Activated T-helper 2 cell treated with anti-CD3 and anti-CD28 coated beads, Interferon-gamma antibody, Interleukin-2, Interleukin-4, amounts not matched to agents 10 μg/mL and 5 μg/mL and 100 μg/mL, durations not matched to agents 14 hours and 24 hours and 36 hours (primary cell): Measurements from ENCODE around the gene REC8. TPM values are rescaled to one million over a fixed set of nuclear protein-coding genes. Genes with fewer than 3 reads are reported as not detected.
"Not testable (repeated sequence)": the region's sequence is repeated elsewhere in the genome, so short reads cannot be mapped to it uniquely, and the experiment has no call there.

Experiments used
- DNase-seq: peaks from one replicate; pipeline ENCODE4 v3.0.0; 2021; ENCODE audit warnings: low spot score
- H3K27ac Mint-ChIP-seq: one replicate; pipeline ENCODE4 v1.8.0; 2021; ENCODE audit warnings: mixed read lengths
- H3K27me3 Mint-ChIP-seq: one replicate; pipeline ENCODE4 v1.8.0; 2021; ENCODE audit warnings: low read depth, mixed read lengths
- H3K36me3 Mint-ChIP-seq: one replicate; pipeline ENCODE4 v1.8.0; 2021; ENCODE audit warnings: low read depth, mixed read lengths
- H3K4me1 Mint-ChIP-seq: one replicate; pipeline ENCODE4 v1.8.0; 2021; ENCODE audit warnings: low read depth, mixed read lengths
- H3K4me3 Mint-ChIP-seq: one replicate; pipeline ENCODE4 v1.8.0; 2021; ENCODE audit warnings: low read depth, mild to moderate bottlenecking, moderate library complexity, mixed read lengths
- H3K9me3 Mint-ChIP-seq: one replicate; pipeline ENCODE4 v1.8.0; 2021; ENCODE audit warnings: mixed read lengths
- intact Hi-C: fragments of 100-400 bp; cut with micrococcal nuclease; formaldehyde crosslinking; loops from one replicate; pipeline ENCODE4 v1.15.1; 2023
- total RNA-seq: library from RNA; stranded (reverse); gene quantifications from 2 replicates; pipeline ENCODE4 v1.2.3, GENCODE V29; 2022

The REC8 gene
- total RNA-seq, 1 donor from 2014 or later = 28.2 TPM

DNA sequence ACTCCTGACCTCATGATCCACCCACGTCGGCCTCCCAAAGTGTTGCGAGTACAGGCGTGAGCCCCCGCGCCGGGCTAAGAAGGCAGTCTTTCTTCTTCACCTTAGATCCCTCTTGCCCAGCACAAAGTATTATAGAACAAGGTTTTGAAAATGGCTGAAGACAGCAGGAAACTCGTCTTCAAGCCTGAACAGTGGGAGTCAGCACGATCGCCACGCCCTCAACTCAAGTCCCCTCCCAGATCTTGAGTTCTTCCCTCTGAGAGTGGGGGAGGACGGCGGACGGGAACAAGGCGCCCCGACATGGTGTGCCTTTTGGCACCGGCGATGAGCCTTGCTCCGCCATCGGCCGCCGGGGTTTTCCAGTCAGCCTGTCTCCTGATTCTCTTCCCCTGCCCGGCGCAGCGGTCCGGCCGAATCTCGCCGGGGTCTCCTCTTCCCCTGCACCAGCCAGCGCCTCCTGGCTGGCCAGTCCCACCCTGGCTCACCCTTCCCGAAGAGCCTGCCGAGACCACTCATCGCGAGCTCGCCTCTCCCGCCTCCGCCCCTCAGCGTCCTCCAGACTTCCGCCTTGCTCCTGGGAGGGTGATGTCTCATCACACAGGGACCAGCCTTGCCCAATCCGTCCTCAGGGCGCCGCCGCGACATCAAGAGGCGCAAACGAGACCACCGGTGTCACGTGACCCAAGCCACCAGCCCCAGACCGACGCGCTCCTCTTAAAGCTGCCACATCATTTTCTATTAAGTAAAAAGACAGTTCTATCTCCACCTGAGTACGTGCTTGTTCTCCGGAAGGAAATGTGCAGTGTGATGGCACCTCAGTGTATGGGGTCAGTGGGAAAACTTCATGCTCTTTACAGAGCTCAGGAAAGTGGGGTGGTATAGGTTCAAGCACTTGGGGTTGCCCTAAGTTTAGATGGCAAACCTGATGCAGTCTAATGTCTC is 41.3 kb downstream of the REC8 start, which contains the start of gene CHMP4A:
Gene CHMP4A (minus strand): TSS at position 565 of the 942 bp plus-strand sequence. CDS start 49 bp downstream, at position 516.
- Mint-ChIP-seq H3K4me1 (peaks cover 25% of the 10 kb centered on the region), H3K27me3 (no peaks in the 10 kb centered on the region), H3K27ac (peak within 1 kb of the TSS; percentile 98), H3K36me3 (peaks cover 58% of the 10 kb centered on the region), H3K9me3 (no peaks in the 10 kb centered on the region), H3K4me3 (peak within 1 kb of the TSS; percentile 95)
- DNase-seq = peak; percentile 96
- intact Hi-C loops = loop anchor here (1.0 to 5.0 kb wide), 5 partner anchors 18 to 98 kb away; partner anchors contain the start of genes EMC9, RABGGTA, TINF2 and TM9SF1

DNA sequence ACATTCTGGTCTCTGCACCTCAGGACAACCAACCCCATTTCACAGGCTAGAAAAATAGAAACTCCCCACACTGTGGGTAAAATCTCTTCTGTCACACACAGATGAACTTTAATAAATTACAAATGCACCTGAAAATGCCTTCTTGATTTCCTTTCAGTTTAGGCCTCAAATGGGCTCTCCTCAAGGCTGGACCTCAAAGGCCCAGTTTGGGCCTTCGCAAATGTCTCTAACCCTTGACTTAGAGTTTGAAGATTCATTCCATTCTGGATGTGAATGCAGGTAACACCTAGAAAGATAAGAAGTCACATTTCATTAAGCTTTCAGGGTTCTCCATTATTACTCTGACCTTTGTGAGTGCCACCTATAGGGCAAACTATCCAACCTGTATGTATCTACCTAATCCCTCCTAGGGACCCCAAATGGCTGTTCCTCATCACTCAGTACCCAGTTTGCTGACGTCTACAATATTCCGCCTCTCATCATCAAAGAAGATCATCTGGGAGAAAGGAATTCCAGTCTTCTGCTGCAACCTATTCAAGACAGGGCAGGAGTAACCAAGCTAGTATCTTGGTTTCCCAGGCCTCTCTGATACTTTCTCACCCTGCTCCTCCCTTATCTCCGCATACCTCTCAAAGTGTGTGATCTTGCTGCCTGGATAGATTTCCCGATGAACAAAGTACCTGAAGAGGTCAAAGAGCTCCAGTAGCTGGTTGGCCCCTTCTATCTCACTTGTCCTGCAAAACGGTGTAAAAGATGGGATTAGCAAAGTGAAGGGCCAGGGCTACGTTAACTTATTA is 42.2 kb downstream of the REC8 start:
- Mint-ChIP-seq H3K27ac (peak overlapping the region; percentile 98), H3K4me3 (peak overlapping the region; percentile 95), H3K9me3 (no peaks in the 10 kb centered on the region), H3K36me3 (peaks cover 55% of the 10 kb centered on the region), H3K27me3 (no peaks in the 10 kb centered on the region), H3K4me1 (peaks cover 25% of the 10 kb centered on the region)
- intact Hi-C loops = loop anchor here (1.0 to 5.0 kb wide), 5 partner anchors 19 to 99 kb away; partner anchors contain the start of genes EMC9, RABGGTA, TINF2 and TM9SF1
- DNase-seq = no peak

DNA sequence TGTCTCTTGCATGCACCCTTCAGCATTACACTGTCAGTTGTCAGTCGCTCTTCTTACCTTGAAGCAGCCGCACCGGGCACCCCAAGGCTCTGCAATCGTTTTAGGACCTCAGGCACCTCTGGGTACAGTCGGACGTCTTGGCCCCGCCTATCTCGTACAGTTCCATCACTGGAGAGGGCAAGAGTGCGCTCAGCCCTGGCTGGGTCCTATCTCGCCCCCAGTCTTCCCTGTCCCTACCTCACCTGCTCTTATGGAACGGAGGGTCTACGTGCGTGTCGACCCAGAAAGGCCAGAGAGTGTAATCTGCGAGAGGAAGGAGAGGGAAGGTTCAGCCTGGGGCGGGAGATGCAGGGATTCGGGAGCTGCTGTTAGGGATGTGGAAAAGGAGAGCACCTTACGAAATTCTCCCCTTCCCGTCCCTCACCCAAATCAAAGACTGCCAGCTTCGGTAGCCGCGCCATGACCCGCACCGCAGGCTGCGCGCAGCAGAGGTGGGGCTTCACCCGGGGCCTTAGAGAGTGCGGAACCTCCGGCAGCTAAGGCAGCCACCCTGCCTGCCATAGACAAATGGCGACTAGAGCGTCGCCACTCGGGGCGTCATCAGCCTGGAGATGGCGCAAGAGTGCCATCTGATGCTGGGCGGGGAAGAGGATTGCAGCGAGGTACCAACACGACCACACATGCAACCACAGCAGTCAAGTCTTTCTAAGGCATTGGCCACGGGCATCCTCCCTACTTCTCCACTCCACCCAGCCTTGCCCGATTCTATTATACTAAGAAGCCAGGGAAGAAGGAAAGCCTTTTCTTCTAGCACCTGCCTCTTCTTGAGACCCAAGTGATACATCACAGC is 43.8 kb downstream of the REC8 start, which contains the start of gene MDP1:
Gene MDP1 (minus strand): TSS at position 572 of the 850 bp plus-strand sequence. CDS start 111 bp downstream, at position 461.
- peak; percentile 82 for DNase-seq
- Mint-ChIP-seq H3K27ac (peak within 1 kb of the TSS; percentile 98), H3K4me3 (peak within 1 kb of the TSS; percentile 92), H3K36me3 (peaks cover 41% of the 10 kb centered on the region), H3K9me3 (no peaks in the 10 kb centered on the region), H3K4me1 (peaks cover 22% of the 10 kb centered on the region), H3K27me3 (no peaks in the 10 kb centered on the region)
- intact Hi-C loops = loop anchor here (1.0 kb wide), 2 partner anchors 17 to 84 kb away; partner anchors contain the start of genes DHRS1, GMPR2, NEDD8 and NOP9

DNA sequence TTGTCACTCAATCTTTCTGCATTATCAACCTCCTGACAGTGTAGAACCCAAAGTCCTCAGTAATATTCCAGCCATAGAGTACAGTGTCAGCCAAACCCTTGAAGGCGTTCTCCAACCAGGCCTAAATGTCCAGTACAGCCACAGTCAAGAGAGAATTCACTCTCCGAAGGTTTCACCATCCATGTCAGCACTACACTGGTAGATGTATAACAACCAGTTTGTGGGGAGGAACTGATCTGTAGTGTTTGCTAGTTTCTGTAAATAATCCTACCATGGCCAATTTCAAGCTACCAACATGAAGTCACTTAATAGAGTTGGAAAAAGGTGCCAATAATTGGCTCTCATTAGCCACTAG is 44.4 kb downstream of the REC8 start:
- H3K27me3 Mint-ChIP-seq = no peaks in the 10 kb centered on the region
- H3K36me3 Mint-ChIP-seq = peaks cover 37% of the 10 kb centered on the region
- H3K4me1 Mint-ChIP-seq = peaks cover 22% of the 10 kb centered on the region
- no peaks in the 10 kb centered on the region for H3K9me3 Mint-ChIP-seq
- DNase-seq = no peak
- peak overlapping the region; percentile 98 for H3K27ac Mint-ChIP-seq
- peak overlapping the region; percentile 92 for H3K4me3 Mint-ChIP-seq
- intact Hi-C loops = loop anchor here (1.0 kb wide), 2 partner anchors 16 to 83 kb away; partner anchors contain the start of genes DHRS1, GMPR2, NEDD8 and NOP9

DNA sequence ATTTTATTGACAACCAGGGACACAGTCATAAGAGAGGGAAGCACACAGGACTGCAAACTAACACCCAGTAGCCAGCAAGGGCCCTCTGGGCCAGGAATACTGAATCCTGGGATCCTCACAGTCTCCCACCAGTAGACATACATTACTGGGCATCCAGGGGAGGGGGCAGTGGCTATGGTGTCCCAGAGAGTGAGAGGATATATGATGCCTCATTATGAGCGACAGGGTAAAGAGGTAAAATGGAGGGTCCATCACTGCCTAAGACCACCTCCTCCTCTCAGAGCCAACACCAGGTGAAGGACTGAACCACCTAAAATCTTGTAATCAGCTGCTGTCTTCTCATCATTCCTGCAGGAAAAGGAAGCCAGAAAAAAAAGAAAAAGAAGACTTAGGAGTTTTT is 45.0 kb downstream of the REC8 start:
- H3K36me3 Mint-ChIP-seq = peaks cover 32% of the 10 kb centered on the region
- H3K4me1 Mint-ChIP-seq = peaks cover 18% of the 10 kb centered on the region
- H3K27ac Mint-ChIP-seq, H3K4me3 Mint-ChIP-seq, DNase-seq, H3K9me3 Mint-ChIP-seq, H3K27me3 Mint-ChIP-seq: not testable (repeated sequence)
- intact Hi-C loops = loop anchor here (1.0 kb wide), 2 partner anchors 15 to 82 kb away; partner anchors contain the start of genes DHRS1, GMPR2, NEDD8 and NOP9

DNA sequence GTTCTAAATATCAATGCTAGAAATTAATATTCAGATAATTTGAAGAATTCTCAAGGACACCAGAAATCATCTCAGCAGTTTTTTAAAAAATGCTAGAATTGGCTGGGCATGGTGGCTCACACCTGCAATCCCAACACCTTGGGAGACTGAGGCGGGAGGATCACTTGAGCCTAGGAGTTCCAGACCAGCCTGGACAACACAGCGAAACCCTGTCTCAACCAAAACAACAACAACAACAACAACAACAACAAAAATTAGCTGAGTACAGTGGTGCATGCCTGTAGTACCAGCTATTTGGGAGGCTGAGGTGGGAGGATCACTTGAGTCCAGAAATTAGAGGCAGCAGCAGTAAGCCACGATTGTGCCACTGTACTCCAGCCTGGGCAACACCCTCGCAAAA is 47.2 kb downstream of the REC8 start:
- peaks cover 18% of the 10 kb centered on the region for H3K36me3 Mint-ChIP-seq
- no peak for DNase-seq
- no peaks in the 10 kb centered on the region for H3K27me3 Mint-ChIP-seq
- no peak overlapping the region for H3K4me3 Mint-ChIP-seq
- intact Hi-C loops = no loop called here
- no peak overlapping the region for H3K27ac Mint-ChIP-seq
- H3K9me3 Mint-ChIP-seq = no peaks in the 10 kb centered on the region
- H3K4me1 Mint-ChIP-seq = peaks cover 16% of the 10 kb centered on the region

DNA sequence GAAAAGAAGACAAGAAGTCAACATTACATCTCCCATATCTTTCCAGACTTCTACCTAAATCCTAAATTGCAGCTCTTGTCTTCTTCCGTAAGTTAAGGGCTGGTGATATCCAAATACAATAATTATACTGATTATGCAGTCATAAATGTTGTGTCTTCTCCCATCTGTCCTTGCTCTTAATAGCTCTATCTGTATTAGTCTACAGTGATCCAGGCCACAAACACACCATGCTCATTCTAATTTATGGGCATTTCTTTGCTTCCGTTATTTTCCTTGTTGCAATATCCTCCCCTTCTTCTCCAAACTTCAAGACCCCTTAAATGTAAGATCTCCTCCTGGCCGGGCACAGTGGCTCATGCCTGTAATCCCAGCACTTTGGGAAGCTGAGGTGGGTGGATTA is 47.6 kb downstream of the REC8 start:
- DNase-seq = no peak
- Mint-ChIP-seq H3K4me3 (no peak overlapping the region), H3K27me3 (no peaks in the 10 kb centered on the region), H3K4me1 (peaks cover 13% of the 10 kb centered on the region), H3K9me3 (no peaks in the 10 kb centered on the region), H3K36me3 (peaks cover 15% of the 10 kb centered on the region), H3K27ac (no peak overlapping the region)
- intact Hi-C loops = no loop called here

DNA sequence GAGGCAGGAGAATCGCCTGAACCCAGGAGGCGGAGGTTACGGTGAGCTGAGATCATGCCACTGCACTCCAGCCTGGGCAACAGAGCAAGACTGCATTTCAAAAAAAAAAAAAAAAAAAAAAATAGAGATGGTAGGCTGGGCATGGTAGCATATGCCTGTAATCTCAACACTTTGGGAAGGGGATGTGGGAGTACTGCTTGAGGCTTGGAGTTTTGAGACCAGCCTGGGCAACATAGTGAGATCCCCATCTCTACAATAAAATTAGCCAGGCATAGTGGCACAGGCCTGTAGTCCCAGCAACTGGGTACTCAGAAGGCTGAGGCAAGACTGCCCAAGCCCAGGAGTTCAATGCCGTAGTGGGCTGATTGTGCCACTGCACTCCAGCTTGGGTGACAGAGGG is 51.1 kb downstream of the REC8 start:
- H3K27me3 Mint-ChIP-seq, DNase-seq, H3K9me3 Mint-ChIP-seq, H3K4me3 Mint-ChIP-seq, H3K27ac Mint-ChIP-seq, intact Hi-C loops: not testable (repeated sequence)
- peaks cover 18% of the 10 kb centered on the region for H3K4me1 Mint-ChIP-seq
- H3K36me3 Mint-ChIP-seq = peaks cover 30% of the 10 kb centered on the region

DNA sequence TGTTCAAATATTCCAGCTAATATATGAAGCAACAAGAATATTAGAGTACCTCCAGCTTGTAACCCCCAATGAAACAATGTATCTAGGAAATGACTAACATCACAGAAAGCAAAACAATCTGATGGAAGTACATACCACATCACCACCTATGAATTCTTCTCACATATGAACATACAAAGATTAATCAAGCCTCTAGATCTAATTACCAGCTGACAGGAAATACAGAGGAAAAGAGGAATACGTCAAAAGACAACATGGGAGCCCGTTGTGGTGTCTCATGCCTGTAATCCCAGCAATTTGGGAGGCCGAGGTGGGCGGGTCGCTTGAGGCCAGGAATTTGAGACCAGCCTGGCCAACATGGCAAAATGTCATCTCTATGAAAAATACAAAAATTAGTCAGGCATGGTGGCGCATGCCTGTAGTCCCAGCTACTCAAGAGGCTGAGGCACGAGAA is 52.8 kb downstream of the REC8 start:
- no peaks in the 10 kb centered on the region for H3K27me3 Mint-ChIP-seq
- no peak overlapping the region for H3K4me3 Mint-ChIP-seq
- DNase-seq = no peak

DNA sequence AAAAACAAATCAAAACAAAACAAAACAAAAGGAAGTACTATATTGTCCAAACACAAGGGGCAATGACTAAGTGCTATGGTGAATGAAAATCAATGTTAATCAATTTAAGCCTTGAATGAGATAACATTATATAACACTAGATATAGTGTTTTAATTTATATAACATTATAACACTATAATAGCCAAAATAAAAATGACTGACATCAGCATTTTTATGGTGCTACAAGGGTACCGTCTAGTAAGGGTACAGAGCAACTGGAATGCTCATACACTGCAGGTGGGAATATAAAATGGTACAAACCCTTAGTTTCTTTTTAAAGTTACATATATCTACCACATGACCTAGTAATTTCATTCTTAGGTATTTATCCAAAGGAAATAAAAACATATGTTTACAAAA is 54.6 kb downstream of the REC8 start:
- H3K4me1 Mint-ChIP-seq = peaks cover 24% of the 10 kb centered on the region
- no peak overlapping the region for H3K27ac Mint-ChIP-seq
- H3K27me3 Mint-ChIP-seq = no peaks in the 10 kb centered on the region
- DNase-seq = no peak
- no peaks in the 10 kb centered on the region for H3K9me3 Mint-ChIP-seq
- no peak overlapping the region for H3K4me3 Mint-ChIP-seq
- intact Hi-C loops = no loop called here
- peaks cover 34% of the 10 kb centered on the region for H3K36me3 Mint-ChIP-seq

More for the DNA sequence above, 52.8 kb downstream of the REC8 start:
- Mint-ChIP-seq H3K27ac (no peak overlapping the region), H3K4me1 (peaks cover 19% of the 10 kb centered on the region), H3K36me3 (peaks cover 33% of the 10 kb centered on the region), H3K9me3 (no peaks in the 10 kb centered on the region)
- intact Hi-C loops = no loop called here

DNA sequence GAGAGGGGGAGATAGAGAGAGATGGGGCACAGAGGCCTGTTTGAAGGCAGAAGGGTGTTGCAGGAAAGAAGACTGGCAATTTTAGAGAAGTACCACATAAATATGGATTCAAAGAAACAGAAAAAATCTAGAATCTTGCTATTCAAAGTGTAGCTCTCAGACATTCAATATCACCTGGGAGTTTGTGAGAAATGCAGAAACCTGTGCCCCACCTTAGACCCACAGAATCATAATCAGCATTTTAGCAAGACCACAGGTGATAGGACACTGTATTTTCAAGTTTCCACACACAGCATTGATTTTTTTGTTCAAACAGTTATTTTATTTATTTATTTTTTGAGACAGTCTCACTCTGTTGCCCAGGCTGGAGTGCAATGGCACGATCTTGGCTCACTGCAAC is 57.0 kb downstream of the REC8 start:
- intact Hi-C loops = no loop called here
- H3K27ac Mint-ChIP-seq = no peak overlapping the region
- DNase-seq = no peak
- H3K36me3 Mint-ChIP-seq = peaks cover 42% of the 10 kb centered on the region
- H3K4me3 Mint-ChIP-seq = no peak overlapping the region
- H3K4me1 Mint-ChIP-seq = peaks cover 31% of the 10 kb centered on the region
- no peaks in the 10 kb centered on the region for H3K27me3 Mint-ChIP-seq
- no peaks in the 10 kb centered on the region for H3K9me3 Mint-ChIP-seq
